ENCODE data around the gene CEP44.
A peak's percentile ranks its signal among the peaks of the same experiment; 100 is the strongest.
"Not testable (repeated sequence)": the region's sequence is repeated elsewhere in the genome, so short reads cannot be mapped to it uniquely, and the experiment has no call there.

Gene CEP44

DNA sequence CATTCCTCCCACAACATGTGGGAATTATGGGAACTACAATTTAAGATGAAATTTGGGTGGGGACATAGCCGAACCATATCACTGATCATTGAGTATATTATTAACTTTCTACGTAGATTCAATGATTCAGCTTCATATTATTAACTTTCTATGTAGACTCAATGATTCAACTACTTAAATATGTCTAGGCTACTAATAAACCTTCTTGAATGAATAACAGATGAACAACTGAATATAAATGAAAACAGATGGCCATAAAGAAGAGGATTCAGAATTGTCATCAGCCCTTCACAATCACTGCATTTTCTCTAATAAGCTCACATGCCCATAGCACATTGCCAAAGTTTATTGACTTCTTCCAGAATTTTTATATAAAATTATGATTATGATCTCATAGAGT, 57.0 kb downstream of the CEP44 start:
- H3K4me3 ChIP-seq (ENCODE audit: low read depth, low read length) = no peak overlapping the region
- TF ChIP-seq, protein P1, sequence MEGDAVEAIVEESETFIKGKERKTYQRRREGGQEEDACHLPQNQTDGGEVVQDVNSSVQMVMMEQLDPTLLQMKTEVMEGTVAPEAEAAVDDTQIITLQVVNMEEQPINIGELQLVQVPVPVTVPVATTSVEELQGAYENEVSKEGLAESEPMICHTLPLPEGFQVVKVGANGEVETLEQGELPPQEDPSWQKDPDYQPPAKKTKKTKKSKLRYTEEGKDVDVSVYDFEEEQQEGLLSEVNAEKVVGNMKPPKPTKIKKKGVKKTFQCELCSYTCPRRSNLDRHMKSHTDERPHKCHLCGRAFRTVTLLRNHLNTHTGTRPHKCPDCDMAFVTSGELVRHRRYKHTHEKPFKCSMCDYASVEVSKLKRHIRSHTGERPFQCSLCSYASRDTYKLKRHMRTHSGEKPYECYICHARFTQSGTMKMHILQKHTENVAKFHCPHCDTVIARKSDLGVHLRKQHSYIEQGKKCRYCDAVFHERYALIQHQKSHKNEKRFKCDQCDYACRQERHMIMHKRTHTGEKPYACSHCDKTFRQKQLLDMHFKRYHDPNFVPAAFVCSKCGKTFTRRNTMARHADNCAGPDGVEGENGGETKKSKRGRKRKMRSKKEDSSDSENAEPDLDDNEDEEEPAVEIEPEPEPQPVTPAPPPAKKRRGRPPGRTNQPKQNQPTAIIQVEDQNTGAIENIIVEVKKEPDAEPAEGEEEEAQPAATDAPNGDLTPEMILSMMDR (IDR thresholded peaks at IDR 0.05; ENCODE audit: insufficient read depth, low read depth, low read length, missing control alignments) = no peak
- DNase-seq (ENCODE audit: low read depth) = no peak

DNA sequence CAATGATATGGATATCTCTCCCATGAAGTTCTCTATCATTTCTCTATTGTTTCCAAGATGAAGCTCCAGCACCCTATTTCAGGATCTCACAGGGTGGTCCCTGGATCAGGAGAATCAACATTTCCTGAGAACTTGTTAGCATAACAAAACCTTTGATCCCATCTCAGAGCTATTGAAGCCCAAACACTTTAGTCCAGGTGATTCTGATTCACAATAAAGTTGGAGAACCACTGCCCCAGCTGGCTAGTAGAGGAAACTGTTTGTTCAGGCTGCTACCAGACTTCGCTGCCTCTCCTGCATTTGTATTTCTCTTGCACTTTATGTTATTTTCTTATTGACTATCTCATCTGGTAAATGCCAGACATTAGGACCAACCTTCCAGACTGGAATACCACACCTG, 65.4 kb downstream of the CEP44 start:
- TF ChIP-seq, protein P1 (IDR thresholded peaks at IDR 0.05; ENCODE audit: insufficient read depth, low read depth, low read length, missing control alignments) = no peak
- H3K4me3 ChIP-seq (ENCODE audit: low read depth, low read length) = no peak overlapping the region
- no peak for DNase-seq (ENCODE audit: low read depth)

DNA sequence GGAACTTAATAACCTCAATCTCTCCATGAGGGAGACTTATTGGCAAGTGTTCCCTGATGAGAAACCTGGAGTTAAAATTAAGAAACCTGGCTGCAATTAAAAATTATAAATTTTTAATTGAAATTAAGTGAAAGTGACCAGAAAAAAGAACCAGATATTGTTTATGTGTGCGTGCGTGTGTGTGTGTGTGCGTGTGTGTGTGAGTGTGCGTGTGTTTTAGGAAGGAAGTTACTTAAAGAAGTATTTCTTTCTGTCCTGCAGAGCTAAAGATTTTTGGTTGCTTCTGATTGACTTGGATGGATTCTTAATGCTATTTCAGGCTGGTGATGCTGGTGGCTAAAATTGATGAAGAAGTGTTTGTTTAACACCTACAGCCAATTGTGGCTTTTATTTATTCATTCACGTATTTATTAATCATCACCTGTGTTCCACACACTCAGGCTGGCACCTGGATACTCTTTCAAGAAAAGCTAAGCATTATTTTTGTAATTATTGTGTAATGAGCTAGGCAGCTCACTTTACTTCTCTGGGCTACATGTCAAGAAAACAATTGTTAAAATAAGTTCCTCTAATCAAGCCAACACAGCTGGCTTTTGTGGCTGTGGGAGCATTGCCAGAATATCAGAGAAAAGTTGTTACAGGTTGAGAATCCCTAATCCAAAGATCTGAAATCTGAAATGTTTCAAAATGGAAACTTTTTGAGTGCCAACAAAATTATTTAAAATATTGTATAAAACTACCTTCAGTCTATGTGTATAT, 68.5 kb downstream of the CEP44 start:
- no peak overlapping the region for H3K4me3 ChIP-seq (ENCODE audit: low read depth, low read length)
- TF ChIP-seq, protein P1 (IDR thresholded peaks at IDR 0.05; ENCODE audit: insufficient read depth, low read depth, low read length, missing control alignments) = no peak
- DNase-seq (ENCODE audit: low read depth) = no peak

DNA sequence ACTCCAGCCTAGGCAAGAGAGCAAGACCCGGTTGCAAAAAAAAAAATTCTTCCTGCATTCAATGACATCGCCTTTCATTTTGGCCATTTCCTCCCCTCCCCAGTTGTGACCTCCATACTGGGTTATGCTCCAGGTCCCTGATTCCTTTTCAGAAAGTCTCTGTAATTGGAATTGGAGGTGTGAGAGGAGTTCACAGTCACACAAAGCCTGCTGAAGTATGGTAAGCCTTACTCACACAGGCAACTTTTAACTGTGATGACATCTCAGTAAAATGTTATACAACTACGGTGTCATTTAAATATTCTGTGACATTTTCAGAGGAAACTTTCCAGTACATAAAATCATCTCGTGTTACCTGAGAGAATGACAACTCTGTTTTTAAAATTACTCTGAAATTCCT, 73.6 kb downstream of the CEP44 start:
- DNase-seq (ENCODE audit: low read depth) = no peak
- TF ChIP-seq, protein P1 (IDR thresholded peaks at IDR 0.05; ENCODE audit: insufficient read depth, low read depth, low read length, missing control alignments) = no peak
- H3K4me3 ChIP-seq (ENCODE audit: low read depth, low read length) = no peak overlapping the region

DNA sequence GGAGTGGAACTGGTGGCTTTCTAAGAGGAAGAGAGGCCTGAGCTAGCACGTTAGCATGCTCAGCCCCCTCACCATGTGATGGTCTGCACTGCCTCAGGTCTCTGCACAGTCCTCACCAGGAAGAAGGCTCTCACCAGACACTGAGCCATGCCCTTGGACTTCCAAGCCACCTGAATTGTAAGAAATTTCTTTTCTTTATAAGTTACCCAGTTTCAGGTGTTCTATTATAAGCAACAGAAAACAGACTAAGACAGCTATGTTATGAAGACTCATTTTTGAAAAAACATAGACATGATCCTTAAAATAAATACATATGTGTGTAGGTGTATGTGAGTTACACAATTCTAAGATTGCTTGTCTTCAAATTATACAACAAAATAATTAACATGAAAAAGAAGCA, 74.7 kb downstream of the CEP44 start:
- H3K4me3 ChIP-seq (ENCODE audit: low read depth, low read length) = no peak overlapping the region
- peak; percentile 22 for DNase-seq (ENCODE audit: low read depth)
- TF ChIP-seq, protein P1 (IDR thresholded peaks at IDR 0.05; ENCODE audit: insufficient read depth, low read depth, low read length, missing control alignments) = no peak

DNA sequence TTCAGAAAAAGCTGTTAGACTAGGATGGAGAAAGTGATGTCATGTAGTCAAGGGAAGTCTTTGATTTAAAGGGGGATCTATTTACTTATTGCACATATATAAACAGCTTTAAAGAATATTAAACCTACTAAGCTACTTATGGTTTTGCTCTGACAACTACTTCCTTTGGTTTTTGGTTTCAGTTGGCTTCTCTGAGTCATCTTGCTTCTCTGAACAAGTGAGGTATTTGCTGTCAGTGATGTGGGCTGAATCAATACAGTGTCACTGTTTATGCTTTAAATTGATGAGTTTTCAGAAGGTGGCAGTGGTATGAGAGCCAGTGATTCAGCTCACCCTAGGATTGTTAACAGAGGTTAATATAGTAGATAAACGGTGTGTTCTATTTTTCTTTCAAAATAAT, 75.1 kb downstream of the CEP44 start:
- H3K4me3 ChIP-seq (ENCODE audit: low read depth, low read length) = no peak overlapping the region
- TF ChIP-seq, protein P1 (IDR thresholded peaks at IDR 0.05; ENCODE audit: insufficient read depth, low read depth, low read length, missing control alignments) = no peak
- peak; percentile 74 for DNase-seq (ENCODE audit: low read depth)

DNA sequence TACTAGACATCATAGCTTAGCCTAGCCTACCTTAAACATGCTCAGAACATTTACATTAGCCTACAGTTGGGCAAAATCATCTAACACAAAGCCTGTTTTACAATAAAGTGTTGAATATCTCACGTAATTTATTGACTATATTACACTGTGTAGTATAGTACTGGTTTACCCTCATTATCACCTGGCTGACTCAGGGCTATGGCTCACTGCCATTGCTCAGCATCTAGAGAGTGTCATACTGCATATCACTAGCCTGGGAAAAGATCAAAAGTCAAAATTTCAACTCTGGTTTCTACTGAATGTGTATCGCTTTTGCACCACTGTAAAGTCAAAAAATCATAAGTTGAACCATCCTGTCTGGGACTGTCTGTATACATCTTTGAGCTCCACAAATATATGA, 78.6 kb downstream of the CEP44 start:
- TF ChIP-seq, protein P1 (IDR thresholded peaks at IDR 0.05; ENCODE audit: insufficient read depth, low read depth, low read length, missing control alignments) = no peak
- no peak overlapping the region for H3K4me3 ChIP-seq (ENCODE audit: low read depth, low read length)
- DNase-seq (ENCODE audit: low read depth) = no peak

DNA sequence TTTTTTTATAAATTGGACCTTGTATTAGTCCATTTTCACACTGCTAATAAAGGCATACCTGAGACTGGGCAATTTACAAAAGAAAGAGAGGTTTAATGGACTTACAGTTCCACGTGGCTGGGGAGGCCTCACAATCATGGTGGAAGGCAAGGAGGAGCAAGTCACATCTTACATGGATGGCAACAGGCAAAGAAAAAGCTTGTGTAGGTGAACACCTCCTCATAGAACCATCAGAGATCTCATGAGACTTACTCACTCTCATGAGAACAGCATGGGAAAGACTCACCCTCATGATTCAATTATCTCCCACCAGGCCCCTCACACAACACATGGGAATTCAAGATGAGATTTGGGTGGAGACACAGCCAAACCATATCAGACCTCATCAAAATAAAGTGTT, 80.1 kb downstream of the CEP44 start:
- not testable (repeated sequence) for H3K4me3 ChIP-seq (ENCODE audit: low read depth, low read length); DNase-seq (ENCODE audit: low read depth)

Data from GM12865 (cell line).